Esophagus squamous epithelium (tissue), 5 donors: ENCODE results near the gene FOXO3. TPM values are rescaled to one million over a fixed set of nuclear protein-coding genes. Genes with fewer than 3 reads are reported as not detected.

Source experiments
- DNase-seq: peaks from one replicate; lab custom pipeline; 2025; lab: John Stamatoyannopoulos, UW
- H3K27ac ChIP-seq, 4 donors: fragments of 200-600 bp; sonication (generic); one replicate each; pipeline ENCODE4 v1.5.1; 2016 to 2019; ENCODE audit warnings: mild to moderate bottlenecking in 1 of 4
- H3K27me3 ChIP-seq, 4 donors: fragments of 200-600 bp; sonication (generic); 1 replicate in 3 of 4; 2 replicates in 1 of 4; pipeline versions ENCODE4 v1.5.1 to v1.6.0; 2017 to 2021; ENCODE audit warnings: antibody characterized with exemption in 1 of 4
- H3K36me3 ChIP-seq, 3 donors: fragments of 200-600 bp; sonication (generic); one replicate each; pipeline ENCODE4 v1.5.1; 2016 to 2019
- H3K4me1 ChIP-seq, 3 donors: fragments of 200-600 bp; sonication (generic); one replicate each; pipeline ENCODE4 v1.5.1; 2017 to 2019
- H3K4me3 ChIP-seq, 4 donors: fragments of 200-600 bp; sonication (generic); 1 replicate in 3 of 4; 2 replicates in 1 of 4; pipeline ENCODE4 v1.5.1; 2016 to 2019; ENCODE audit warnings: mild to moderate bottlenecking in 2 of 4, moderate library complexity in 1 of 4
- H3K9me3 ChIP-seq, 3 donors: fragments of 200-600 bp; sonication (generic); one replicate each; pipeline ENCODE4 v1.5.1; 2016 to 2019
- POLR2A ChIP-seq, 4 donors: fragments of 450-650 bp; IDR thresholded peaks; one replicate each; pipeline ENCODE4 v1.6.1; 2017; ENCODE audit warnings: antibody characterized with exemption in 4 of 4, mild to moderate bottlenecking in 4 of 4, moderate library complexity in 3 of 4
- WGBS, 2 donors: methylation state at CpG; one replicate each; pipeline ENCODE4 v1.1.5; 2018; 5-methylcytosine and 5-hydroxymethylcytosine counted together
- intact Hi-C: fragments of 100-400 bp; cut with DNase I; formaldehyde crosslinking; loops from one replicate; pipeline ENCODE4 v1.15.0; 2022
- total RNA-seq, 4 donors: library from RNA; depleted of rRNA; stranded (reverse); fragments of >200 nt; gene quantifications; one replicate each; pipeline ENCODE4 v1.1.0, GENCODE V29; 2016
- TF ChIP-seq, protein P1 (sequence below), 6 experiments: fragments of 450-650 bp in 4 of 6; fragments of 200-600 bp in 2 of 6; sonication (generic) in 2 of 6; IDR thresholded peaks; one replicate each; pipeline ENCODE4 v1.5.1; 2016 to 2019; ENCODE audit warnings: antibody characterized with exemption in 6 of 6, mild to moderate bottlenecking in 4 of 6, moderate library complexity in 4 of 6
- donor health status: DM: yes; HTN: yes; CAD: no.

FOXO3 gene
- total RNA-seq, 4 donors from 2014 or later = 30.3 to 80.7 (median 34.3) TPM

DNA sequence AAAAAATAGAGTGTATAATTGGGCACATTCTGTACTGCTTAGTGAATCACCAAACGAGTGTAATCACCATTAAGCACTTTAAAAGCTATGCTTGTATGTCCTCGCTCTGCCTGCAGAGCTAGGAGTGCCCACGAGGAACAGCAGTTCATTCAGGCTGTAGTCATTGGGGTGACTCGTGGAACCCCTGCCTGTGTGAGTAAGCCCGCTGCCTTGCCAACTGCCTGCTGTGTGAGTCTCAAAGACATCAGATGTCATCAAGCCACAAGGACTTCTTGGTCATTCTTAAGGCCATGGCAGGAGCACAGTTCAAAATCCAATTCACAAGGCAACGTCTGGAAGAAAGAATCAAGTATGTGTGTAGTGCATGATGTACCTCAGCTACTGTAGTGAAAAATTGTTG lies 60.4 kb downstream of the FOXO3 start:
- H3K9me3 ChIP-seq = no peaks in the 10 kb centered on the region
- 45 to 46% methylated on average over 5 to 6 of the region's 6 CpGs for WGBS, 2 donors
- no peak overlapping the region for H3K4me3 ChIP-seq

DNA sequence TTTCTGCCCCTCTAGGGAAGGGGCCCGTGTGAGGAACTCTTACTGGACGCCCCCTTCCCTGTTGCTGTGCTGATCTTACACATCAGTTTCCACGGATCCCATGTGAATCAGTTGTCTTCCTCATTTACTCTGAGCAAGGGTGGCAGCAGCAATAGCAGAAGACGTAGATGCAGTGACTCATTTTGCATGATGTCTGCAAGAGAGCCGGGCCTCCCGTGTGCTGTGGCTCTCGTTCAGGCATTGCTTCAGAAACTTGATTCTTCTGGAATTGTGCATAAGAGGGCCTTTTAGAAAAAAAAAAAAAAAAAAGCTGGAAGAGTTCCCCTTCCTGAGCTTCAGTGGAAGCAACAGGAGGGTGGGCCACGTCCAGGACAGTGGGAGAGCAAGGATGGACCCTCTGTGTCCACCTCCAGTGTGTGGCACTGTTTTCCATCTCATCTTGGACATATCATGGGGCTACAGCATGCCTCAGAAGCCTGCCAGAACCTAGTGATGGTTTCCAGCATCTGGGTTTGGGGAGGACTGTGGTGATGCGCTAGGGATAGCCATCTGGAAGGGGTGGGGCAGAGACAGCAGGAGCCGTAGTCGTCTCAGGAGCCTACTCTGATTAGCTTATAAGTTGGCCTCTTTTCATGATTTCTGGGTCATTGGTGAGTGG lies 62.1 kb downstream of the FOXO3 start:
- 63 to 64% methylated on average over 7 to 8 of the region's 11 CpGs for WGBS, 2 donors
- H3K4me3 ChIP-seq = no peak overlapping the region
- peaks cover 19 to 99% (median 61%) of the 10 kb centered on the region in 3 donors for H3K4me1 ChIP-seq
- intact Hi-C loops = no loop called here
- DNase-seq = no peak
- no peaks in the 10 kb centered on the region for H3K36me3 ChIP-seq
- TF ChIP-seq, protein P1, sequence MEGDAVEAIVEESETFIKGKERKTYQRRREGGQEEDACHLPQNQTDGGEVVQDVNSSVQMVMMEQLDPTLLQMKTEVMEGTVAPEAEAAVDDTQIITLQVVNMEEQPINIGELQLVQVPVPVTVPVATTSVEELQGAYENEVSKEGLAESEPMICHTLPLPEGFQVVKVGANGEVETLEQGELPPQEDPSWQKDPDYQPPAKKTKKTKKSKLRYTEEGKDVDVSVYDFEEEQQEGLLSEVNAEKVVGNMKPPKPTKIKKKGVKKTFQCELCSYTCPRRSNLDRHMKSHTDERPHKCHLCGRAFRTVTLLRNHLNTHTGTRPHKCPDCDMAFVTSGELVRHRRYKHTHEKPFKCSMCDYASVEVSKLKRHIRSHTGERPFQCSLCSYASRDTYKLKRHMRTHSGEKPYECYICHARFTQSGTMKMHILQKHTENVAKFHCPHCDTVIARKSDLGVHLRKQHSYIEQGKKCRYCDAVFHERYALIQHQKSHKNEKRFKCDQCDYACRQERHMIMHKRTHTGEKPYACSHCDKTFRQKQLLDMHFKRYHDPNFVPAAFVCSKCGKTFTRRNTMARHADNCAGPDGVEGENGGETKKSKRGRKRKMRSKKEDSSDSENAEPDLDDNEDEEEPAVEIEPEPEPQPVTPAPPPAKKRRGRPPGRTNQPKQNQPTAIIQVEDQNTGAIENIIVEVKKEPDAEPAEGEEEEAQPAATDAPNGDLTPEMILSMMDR (IDR thresholded peaks at IDR 0.05) = no peak
- TF ChIP-seq POLR2A (IDR thresholded peaks at IDR 0.05) = no peak
- H3K27me3 ChIP-seq = no peaks in the 10 kb centered on the region
- H3K27ac ChIP-seq = peak overlapping the region; percentile 40 to 75 (median 70)
- H3K9me3 ChIP-seq = no peaks in the 10 kb centered on the region

More for the DNA sequence above, 60.4 kb downstream of the FOXO3 start:
- intact Hi-C loops = no loop called here
- peak overlapping the region; percentile 15 to 74 (median 67) for H3K27ac ChIP-seq
- no peaks in the 10 kb centered on the region for H3K36me3 ChIP-seq
- H3K4me1 ChIP-seq = peaks cover 19 to 99% (median 62%) of the 10 kb centered on the region in 3 donors
- no peak for TF ChIP-seq POLR2A (IDR thresholded peaks at IDR 0.05)
- TF ChIP-seq, protein P1 (IDR thresholded peaks at IDR 0.05) = peak in 2 of 6 experiments; percentile 17 to 37
- DNase-seq = no peak
- no peaks in the 10 kb centered on the region for H3K27me3 ChIP-seq

DNA sequence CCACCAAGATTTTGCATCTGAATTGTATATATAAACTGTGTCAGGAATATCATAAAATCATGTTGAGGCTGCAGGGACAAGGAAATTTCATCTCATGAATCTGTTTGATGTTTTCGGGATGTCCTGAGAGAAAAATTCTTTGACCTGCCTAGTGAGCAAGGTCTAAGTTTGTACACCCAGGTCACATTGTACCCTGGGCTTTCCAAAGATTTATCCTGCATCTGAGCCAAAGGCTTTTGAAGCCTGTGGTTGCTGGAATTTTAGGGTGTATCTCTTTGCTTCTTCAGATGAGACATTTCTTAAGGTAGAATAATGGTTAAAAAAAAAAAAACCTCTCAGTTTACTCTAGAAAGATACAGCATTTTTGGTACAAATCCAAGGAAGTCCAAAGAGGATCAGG lies 63.3 kb downstream of the FOXO3 start:
- Histone ChIP-seq H3K9me3 (no peaks in the 10 kb centered on the region), H3K4me1 (peaks cover 12 to 99% (median 65%) of the 10 kb centered on the region in 3 donors), H3K27ac (peak overlapping the region in 1 of 4 donors; percentile 74), H3K27me3 (no peaks in the 10 kb centered on the region), H3K4me3 (no peak overlapping the region), H3K36me3 (no peaks in the 10 kb centered on the region)
- intact Hi-C loops = no loop called here
- DNase-seq = no peak
- 92 to 93% methylated on average over 1 of the region's 1 CpG for WGBS, 2 donors
- TF ChIP-seq POLR2A (IDR thresholded peaks at IDR 0.05) = no peak

DNA sequence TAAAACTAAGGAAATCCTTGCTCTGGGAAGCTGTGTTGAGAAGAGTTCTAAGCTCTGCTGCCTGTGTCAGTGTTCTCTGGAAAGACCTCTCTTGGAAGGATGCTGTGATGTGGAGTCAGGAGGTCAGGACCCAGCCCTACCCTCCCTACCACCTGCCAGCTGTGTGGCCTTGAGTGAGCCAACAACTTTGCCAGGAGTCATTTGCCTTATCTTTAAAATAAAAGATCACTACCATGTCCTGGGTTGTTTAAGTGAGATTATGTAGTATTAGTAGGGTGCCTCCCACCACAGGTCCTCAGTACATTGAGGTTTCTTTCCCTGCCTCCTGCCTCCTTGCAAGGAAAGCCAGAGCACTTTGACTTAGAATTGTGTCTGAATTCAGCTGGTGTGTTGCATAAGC lies 64.9 kb downstream of the FOXO3 start:
- Histone ChIP-seq H3K27ac (no peak overlapping the region), H3K27me3 (no peaks in the 10 kb centered on the region), H3K4me1 (peaks cover 6 to 96% (median 54%) of the 10 kb centered on the region in 3 donors), H3K4me3 (no peak overlapping the region), H3K9me3 (no peaks in the 10 kb centered on the region), H3K36me3 (no peaks in the 10 kb centered on the region)
- TF ChIP-seq, protein P1 (IDR thresholded peaks at IDR 0.05) = no peak
- no peak for TF ChIP-seq POLR2A (IDR thresholded peaks at IDR 0.05)
- no peak for DNase-seq
- intact Hi-C loops = no loop called here

DNA sequence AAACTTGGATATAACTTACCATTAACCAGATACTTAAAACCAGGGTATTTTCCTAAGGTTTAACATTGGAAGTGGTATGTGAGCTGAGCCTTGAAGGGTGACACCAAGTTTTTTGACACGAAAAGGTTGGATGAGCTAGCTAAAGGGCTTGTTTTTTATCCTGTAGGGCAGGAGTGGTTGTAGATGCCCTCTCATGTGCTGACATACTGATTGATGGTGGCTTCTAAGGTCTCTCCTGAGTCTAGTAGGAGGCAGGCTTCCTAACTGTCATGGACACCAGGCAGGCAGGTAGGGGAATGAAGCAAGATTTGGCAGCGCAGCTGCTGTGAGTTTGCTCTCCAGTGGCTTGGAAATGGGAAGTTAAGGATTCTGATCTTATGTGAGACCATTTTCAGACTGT lies 66.1 kb downstream of the FOXO3 start:
- H3K27ac ChIP-seq = no peak overlapping the region
- DNase-seq = no peak
- TF ChIP-seq POLR2A (IDR thresholded peaks at IDR 0.05) = no peak
- TF ChIP-seq, protein P1 (IDR thresholded peaks at IDR 0.05) = no peak
- H3K27me3 ChIP-seq = no peaks in the 10 kb centered on the region
- intact Hi-C loops = no loop called here
- H3K36me3 ChIP-seq = no peaks in the 10 kb centered on the region
- H3K9me3 ChIP-seq = no peaks in the 10 kb centered on the region
- H3K4me1 ChIP-seq = peaks cover 6 to 93% (median 44%) of the 10 kb centered on the region in 3 donors
- WGBS, 2 donors = 80 to 90% methylated on average over 2 of the region's 2 CpGs
- no peak overlapping the region for H3K4me3 ChIP-seq
